Astrocyte of the cerebellum (primary cell): ENCODE measurements around the gene GAS2L2.

Experiments used
- DNase-seq: peaks from one replicate; pipeline ENCODE4 v3.0.0-alpha.2; 2011; ENCODE audit warnings: low read depth
- H3K4me3 ChIP-seq: 2 replicates; pipeline ENCODE4 v1.5.1; 2011; ENCODE audit warnings: mild to moderate bottlenecking, low read depth, low read length, moderate library complexity
- CTCF ChIP-seq: IDR thresholded peaks from 2 replicates; pipeline ENCODE4 v1.5.1; 2012; ENCODE audit warnings: low read length, low read depth, moderate library complexity, mild to moderate bottlenecking; ENCODE audit errors: missing control alignments
- in situ Hi-C: cut with HindIII; loops from 2 replicates; pipeline ENCODE4 v1.10.0; 2017; ENCODE audit warnings: low sequenced_read_pairs

The GAS2L2 gene

GRCh38 chr17:35694906-35695305, 58.1 kb downstream of the GAS2L2 start:
- in situ Hi-C loops = no loop called here
- DNase-seq = no peak
- no peak overlapping the region for H3K4me3 ChIP-seq
- no peak for TF ChIP-seq CTCF
